Left colon (tissue), 2 donors: ENCODE results near the gene PPP1R3D. TPM values are rescaled to one million over a fixed set of nuclear protein-coding genes. Genes with fewer than 3 reads are reported as not detected.
"Not testable (repeated sequence)": the region's sequence is repeated elsewhere in the genome, so short reads cannot be mapped to it uniquely, and the experiment has no call there.

Experiments
- ATAC-seq: fragments of 200-7000 bp; cut with Tn5 transposase; one replicate; pipeline ENCODE4 v1.9.1; 2020; ENCODE audit warnings: mild to moderate bottlenecking, moderate library complexity
- DNase-seq, 2 donors: peaks; one replicate each; pipeline ENCODE4 v3.0.0-alpha.2; 2020
- intact Hi-C, 2 donors: fragments of 100-400 bp; cut with DNase I in 1 of 2; cut with micrococcal nuclease in 1 of 2; formaldehyde crosslinking; loops; one replicate each; pipeline versions ENCODE4 v1.11.2 to v1.14.0; 2022; cut with DNase I, micrococcal nuclease
- long read RNA-seq: library from polyadenylated mRNA; unstranded; transcript quantifications from one replicate; pipeline ENCODE4 v2.0.0, GENCODE V29; 2021
- total RNA-seq, 2 donors: library from RNA; stranded (reverse); fragmentation: NEBNext Ultra II Directional; extraction: Animal tissue kit (Norgen Biotek cat#: 25700); gene quantifications; one replicate each; pipeline ENCODE4 v1.2.1, GENCODE V29; 2021
- donor health status: DM: no; HTN: no; CAD: no.
- donor health status: DM: yes; HTN: yes; CAD: no.

Gene PPP1R3D
- total RNA-seq = 1 to 10 TPM; 7.3 to 8.7 TPM
- long read RNA-seq, transcript PPP1R3D-201 (1 exons, 3,630 nt) = major isoform, 18 of 18 reads
- long read RNA-seq, partial matches to known transcripts = 0 of 18 reads
- long read RNA-seq, other reads (novel, unspliced or antisense) = 0 of 18 reads

DNA sequence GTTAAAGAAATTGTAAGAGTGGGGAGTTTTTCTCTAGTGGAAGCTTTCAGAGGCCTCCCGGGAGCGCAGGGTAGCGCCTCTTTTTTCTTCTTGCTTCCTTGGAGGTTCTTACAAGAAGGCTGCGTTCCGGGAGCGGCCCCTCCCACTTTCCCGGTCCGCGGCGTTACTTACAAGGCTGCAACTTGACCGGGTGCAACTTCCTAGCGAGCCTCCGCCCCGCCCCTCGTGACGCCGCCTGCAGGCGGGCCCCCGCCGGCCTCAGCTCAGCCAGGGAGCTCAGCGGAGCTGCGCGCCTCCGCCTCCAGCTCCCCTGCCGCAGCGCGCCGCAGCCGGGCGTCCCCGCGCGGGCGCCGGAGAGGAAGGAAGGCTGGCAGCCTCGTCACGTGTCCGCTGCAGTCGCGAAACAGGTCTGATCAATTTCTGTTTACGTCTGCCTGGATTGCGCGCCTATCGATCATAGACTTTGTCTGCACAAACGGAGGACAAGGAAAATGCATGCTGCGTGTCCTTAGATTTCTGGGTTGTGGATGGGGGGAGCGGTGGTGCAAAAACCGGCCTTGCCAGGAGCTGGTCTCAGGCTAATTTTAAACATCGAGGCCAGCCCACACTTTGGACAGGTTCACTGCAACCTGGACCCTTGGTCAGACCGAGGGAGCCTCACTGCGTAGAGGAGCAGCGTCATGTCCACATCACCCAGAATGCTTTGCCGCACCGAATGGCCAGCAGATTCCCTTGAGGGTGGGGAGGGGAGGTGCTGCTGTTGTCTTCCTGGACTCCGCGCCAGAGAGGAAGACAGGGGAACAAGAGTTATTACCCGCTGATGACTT, at the start of gene PPP1R3D, which contains the start of gene FAM217B:
TSS of gene PPP1R3D (minus strand) at position 177 of the 827 bp plus-strand sequence. CDS start 374 bp downstream, outside the sequence.
TSS of gene FAM217B (plus strand) at position 261 of the 827 bp plus-strand sequence. CDS start 3,555 bp downstream, outside the sequence.
- intact Hi-C loops = no loop called here
- ATAC-seq (peak; percentile 96), DNase-seq (peak; percentile 98 to 99)

GRCh38 chr20:59988141-59988540, 48.0 kb upstream of the PPP1R3D start:
- ATAC-seq = no peak
- intact Hi-C loops = loop anchor here in 1 of 2 donors (10.0 kb wide), 1 partner anchor 57 kb away; no protein-coding TSS in a partner anchor
- no peak for DNase-seq

GRCh38 chr20:59987135-59987534, 47.0 kb upstream of the PPP1R3D start:
- no peak for ATAC-seq
- intact Hi-C loops = loop anchor here in 1 of 2 donors (10.0 kb wide), 1 partner anchor 58 kb away; no protein-coding TSS in a partner anchor
- DNase-seq = no peak

GRCh38 chr20:59985864-59986263, 45.8 kb upstream of the PPP1R3D start:
- intact Hi-C loops = loop anchor here in 1 of 2 donors (10.0 kb wide), 1 partner anchor 59 kb away; no protein-coding TSS in a partner anchor
- ATAC-seq = no peak
- no peak for DNase-seq

- ATAC-seq = no peak
- intact Hi-C loops = loop anchor here in 1 of 2 donors (10.0 kb wide), 1 partner anchor 60 kb away; no protein-coding TSS in a partner anchor
- no peak for DNase-seq
Measured at GRCh38 chr20:59985164-59985563, 45.1 kb upstream of the PPP1R3D start.

DNA sequence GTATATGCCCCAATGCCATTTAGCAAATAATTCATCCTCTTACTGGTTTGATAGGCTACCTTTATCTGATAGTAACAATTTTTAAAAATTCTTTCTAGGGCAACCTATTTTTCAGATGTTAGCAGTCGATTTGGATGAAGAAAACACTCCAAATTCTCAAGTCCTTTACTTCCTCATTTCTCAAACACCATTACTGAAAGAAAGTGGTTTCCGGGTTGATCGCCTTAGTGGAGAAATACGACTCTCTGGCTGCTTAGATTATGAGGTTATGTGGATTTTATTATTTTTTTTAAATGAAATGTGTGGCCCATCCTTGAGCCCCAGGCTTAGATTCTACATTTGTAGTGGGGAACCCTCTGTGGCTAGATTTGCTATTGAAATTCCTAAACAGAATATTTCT, 44.4 kb upstream of the PPP1R3D start:
- no peak for ATAC-seq

DNA sequence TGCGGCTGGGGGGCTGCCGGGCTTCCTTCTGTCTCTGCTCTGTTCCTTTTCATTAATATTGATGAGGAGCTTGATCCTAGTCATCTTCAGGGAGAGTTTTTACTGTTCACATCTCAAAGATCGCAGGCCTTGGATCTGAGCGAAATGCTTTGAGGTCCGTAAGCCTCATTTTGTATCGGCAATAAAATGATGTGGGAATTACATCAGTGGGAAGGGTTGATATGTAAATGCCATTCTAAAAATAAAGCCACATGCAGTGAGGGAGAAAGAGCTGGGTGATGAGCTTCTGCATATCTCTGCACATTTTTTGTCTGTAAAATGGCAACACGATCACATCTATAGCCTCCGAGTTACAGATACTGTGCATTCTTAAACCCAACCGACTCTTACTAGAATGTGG, 43.0 kb upstream of the PPP1R3D start:
- DNase-seq (no peak), ATAC-seq (no peak)
- intact Hi-C loops = loop anchor here in 1 of 2 donors (10.0 kb wide), 1 partner anchor 62 kb away; no protein-coding TSS in a partner anchor

More for the DNA sequence above, 44.4 kb upstream of the PPP1R3D start:
- intact Hi-C loops = loop anchor here in 1 of 2 donors (10.0 kb wide), 1 partner anchor 60 kb away; no protein-coding TSS in a partner anchor
- no peak for DNase-seq

DNA sequence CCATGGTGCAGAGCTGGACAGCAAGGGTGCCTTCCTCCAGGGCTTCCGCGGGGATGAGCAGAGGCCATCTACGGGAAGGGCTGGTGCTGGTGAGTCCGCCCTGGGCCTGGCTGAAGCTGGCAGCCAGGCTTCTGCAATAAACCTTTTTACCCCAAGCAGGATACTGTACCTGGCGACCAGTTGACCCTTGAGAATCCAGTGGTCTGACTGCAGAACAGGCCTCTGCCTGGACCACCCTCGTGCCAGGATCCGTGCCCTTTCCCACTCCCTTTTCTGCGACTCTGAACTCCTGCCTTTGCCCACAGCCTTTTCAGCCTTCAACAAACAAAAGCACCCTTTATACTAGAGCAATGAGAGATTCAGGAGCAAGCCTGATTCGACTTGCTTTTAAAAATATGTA, 37.0 kb upstream of the PPP1R3D start:
- no peak for ATAC-seq
- DNase-seq = no peak

GRCh38 chr20:59976156-59976782, 36.2 kb upstream of the PPP1R3D start:
- ATAC-seq = no peak
- no peak for DNase-seq
- intact Hi-C loops = no loop called here

More for the DNA sequence above, 37.0 kb upstream of the PPP1R3D start:
- intact Hi-C loops = no loop called here

- peak; percentile 55 for ATAC-seq
- intact Hi-C loops = no loop called here
- DNase-seq = no peak
Measured at GRCh38 chr20:59972037-59972801, 32.1 kb upstream of the PPP1R3D start.

DNA sequence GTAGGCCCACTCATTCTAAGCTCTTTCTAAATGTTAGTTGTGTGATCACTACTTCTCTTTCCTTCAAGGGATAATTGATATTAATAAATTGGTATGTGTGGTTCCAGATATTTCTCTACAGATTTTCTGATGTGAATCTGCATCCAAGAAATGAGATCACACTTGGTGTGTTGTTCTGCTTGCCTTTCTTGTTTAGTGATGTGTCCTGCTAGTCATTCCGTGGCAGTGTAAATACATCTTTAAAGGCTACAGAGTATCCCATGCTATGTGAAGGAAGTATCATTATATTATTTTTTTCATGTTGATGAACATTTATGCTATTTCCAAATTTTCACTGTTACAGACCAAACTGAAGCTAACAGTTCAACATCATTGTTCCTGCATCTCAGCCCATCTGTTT, 31.3 kb upstream of the PPP1R3D start:
- ATAC-seq = no peak
- intact Hi-C loops = no loop called here
- no peak for DNase-seq

- DNase-seq = no peak
- no peak for ATAC-seq
- intact Hi-C loops = no loop called here
Measured at GRCh38 chr20:59966428-59966827, 26.3 kb upstream of the PPP1R3D start.

GRCh38 chr20:59962155-59962554, 22.1 kb upstream of the PPP1R3D start:
- DNase-seq = no peak
- intact Hi-C loops = no loop called here
- no peak for ATAC-seq

DNA sequence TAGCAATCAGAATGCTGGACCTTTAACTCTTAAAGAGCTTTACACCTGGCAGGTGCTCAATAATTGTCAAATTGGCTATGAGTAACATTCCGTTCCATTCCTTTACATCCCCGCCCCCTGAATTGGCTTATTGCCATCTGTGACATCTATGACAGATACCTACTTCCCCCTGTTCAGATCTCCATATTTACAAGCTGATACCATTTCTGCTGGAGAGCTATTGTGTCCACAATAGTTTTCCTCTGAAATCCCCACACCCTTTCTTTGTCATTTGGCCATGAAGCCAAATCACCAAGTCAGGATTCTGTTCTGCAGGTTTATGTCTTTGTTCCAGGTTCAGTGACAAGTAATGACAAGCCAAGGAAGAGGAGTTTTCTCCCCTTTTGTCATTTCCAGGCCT, 21.3 kb upstream of the PPP1R3D start:
- no peak for DNase-seq
- no peak for ATAC-seq
- intact Hi-C loops = no loop called here

DNA sequence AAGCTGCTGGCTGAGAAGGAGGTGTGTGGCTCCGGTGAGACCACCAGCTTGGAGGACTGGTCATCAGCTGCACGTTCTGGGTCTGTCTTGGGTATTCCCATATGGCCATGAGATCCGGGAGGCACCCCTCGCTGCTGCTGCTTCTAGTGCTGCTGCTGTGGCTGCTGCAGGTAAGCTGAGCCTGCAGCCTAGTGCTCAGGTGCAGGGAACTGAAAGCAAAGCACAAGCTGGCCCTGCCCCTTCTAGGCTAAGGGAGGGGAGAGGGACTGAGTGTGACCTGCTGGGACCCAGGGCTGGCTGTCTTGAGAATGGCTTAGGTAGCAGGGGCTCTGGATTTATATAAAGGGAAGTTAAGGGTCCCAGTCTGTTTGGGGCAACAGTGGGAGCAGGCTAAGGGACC, 18.5 kb upstream of the PPP1R3D start:
- ATAC-seq (no peak), DNase-seq (no peak)
- intact Hi-C loops = no loop called here

DNA sequence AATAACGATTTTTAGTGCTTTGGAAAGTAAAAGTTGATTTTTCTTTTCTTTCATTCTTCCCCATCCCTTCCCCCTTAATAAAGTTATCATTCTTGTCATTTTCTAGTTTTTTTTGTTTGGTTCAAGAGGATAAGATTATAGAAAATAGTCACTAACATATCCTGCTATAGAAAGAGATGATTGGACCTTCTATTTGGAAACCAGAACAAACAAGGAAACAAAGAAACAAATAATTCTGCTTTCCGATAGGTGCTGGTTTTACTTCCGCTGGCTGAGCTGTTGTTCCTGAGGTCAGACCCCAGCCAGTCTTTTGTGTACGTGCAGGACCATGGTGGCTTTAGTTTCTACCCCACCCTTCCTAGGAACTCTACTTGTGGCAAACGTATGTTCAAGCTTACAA, 18.0 kb upstream of the PPP1R3D start, which contains the start of gene CDH26:
TSS of gene CDH26 (plus strand) at position 301 of the 400 bp plus-strand sequence. CDS start 304 bp downstream, outside the sequence.
- no peak for ATAC-seq
- intact Hi-C loops = no loop called here
- no peak for DNase-seq

DNA sequence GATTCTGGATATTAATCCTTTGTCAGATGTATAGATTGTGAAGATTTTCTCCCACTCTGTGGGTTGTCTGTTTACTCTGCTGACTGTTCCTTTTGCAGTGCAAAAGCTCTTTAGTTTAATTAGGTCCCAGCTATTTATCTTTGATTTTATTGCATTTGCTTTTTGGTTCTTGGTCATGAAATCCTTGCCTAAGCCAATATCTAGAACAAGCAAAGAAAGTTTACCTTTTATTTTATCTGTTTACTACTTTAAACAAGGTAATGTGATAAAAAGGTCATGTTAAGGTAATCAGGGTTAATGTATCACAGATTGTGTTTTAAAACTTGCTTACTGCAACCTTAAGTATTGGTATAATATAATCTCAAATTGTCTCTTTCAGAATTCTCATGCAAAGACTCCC, 17.5 kb upstream of the PPP1R3D start:
- intact Hi-C loops, DNase-seq: not testable (repeated sequence)
- peak; percentile 65 for ATAC-seq

GRCh38 chr20:59955131-59955796, 15.2 kb upstream of the PPP1R3D start:
- intact Hi-C loops = no loop called here
- ATAC-seq (peak; percentile 93), DNase-seq (peak in 1 of 2 donors; percentile 8)
